Suprapubic skin (tissue), 3 donors: Measurements from ENCODE around the gene C19orf53.

Experiments used
- CTCF ChIP-seq, 2 donors: fragments of 200-600 bp in 1 of 2; fragments of 450-650 bp in 1 of 2; sonication (generic) in 1 of 2; IDR thresholded peaks; one replicate each; pipeline ENCODE4 v1.5.1; 2016 to 2019; ENCODE audit warnings: antibody characterized with exemption in 2 of 2, mild to moderate bottlenecking in 1 of 2, moderate library complexity in 1 of 2
- POLR2AphosphoS5 ChIP-seq, 3 donors: sonication (generic); formaldehyde crosslinking; IDR thresholded peaks; one replicate each; pipeline ENCODE4 v1.6.1; 2017; ENCODE audit warnings: antibody characterized with exemption in 3 of 3

- no peak for TF ChIP-seq CTCF (IDR thresholded peaks at IDR 0.05)
- TF ChIP-seq POLR2AphosphoS5 (IDR thresholded peaks at IDR 0.05): no peak
These were observed 4.6 kb downstream of the C19orf53 start for GRCh38 chr19:13778847-13779246.
